ENCODE data around the gene MEIS2. TPM values are rescaled to one million over a fixed set of nuclear protein-coding genes. Genes with fewer than 3 reads are reported as not detected.

Gene MEIS2
- polyA plus RNA-seq, 1 donor: 19.7 TPM

GRCh38 chr15:37056177-37057121 lies 43.9 kb downstream of the MEIS2 start:
- WGBS (ENCODE audit: insufficient coverage, low lambda C conversion rate): 71% methylated on average over 1 of the region's 21 CpGs
- Histone ChIP-seq H3K4me1 (ENCODE audit: control insufficient read depth, insufficient read depth, low read length) (no peaks in the 10 kb centered on the region), H3K27ac (ENCODE audit: low read length) (no peak overlapping the region)

DNA sequence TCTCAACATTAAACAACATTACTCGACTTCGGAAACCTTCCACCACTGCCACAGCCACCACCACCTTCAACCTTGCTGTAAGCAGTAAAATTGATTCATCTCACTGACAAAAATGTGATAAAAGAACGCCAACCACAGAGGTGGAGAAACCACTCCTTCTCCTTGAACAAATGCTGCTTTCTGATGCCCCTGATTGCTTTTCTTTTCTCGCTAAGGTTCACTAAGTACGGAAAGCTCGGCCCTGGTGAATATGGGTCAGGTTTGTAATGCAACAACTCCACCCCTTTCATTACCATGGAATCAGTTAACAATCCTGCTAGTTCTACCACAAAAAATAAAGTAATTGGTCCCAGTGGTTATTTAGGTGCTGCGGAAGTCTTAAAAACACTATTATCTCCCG lies 44.9 kb downstream of the MEIS2 start:
- H3K27me3 ChIP-seq (ENCODE audit: control insufficient read depth, insufficient read depth, low read length): no peaks in the 10 kb centered on the region
- 93% methylated on average over 4 of the region's 8 CpGs for WGBS (ENCODE audit: insufficient coverage, low lambda C conversion rate)
- no peaks in the 10 kb centered on the region for H3K9me3 ChIP-seq (ENCODE audit: control insufficient read depth, low read depth, low read length)
- DNase-seq: no peak
- H3K4me3 ChIP-seq (ENCODE audit: low read length): no peak overlapping the region
- no peaks in the 10 kb centered on the region for H3K4me1 ChIP-seq (ENCODE audit: control insufficient read depth, insufficient read depth, low read length)
- H3K36me3 ChIP-seq (ENCODE audit: control insufficient read depth, insufficient read depth, low read length): no peaks in the 10 kb centered on the region
- H3K27ac ChIP-seq (ENCODE audit: low read length): no peak overlapping the region

More at GRCh38 chr15:37056177-37057121, 43.9 kb downstream of the MEIS2 start:
- Histone ChIP-seq H3K4me3 (ENCODE audit: low read length) (no peak overlapping the region), H3K27me3 (ENCODE audit: control insufficient read depth, insufficient read depth, low read length) (no peaks in the 10 kb centered on the region), H3K36me3 (ENCODE audit: control insufficient read depth, insufficient read depth, low read length) (no peaks in the 10 kb centered on the region), H3K9me3 (ENCODE audit: control insufficient read depth, low read depth, low read length) (no peaks in the 10 kb centered on the region)
- no peak for DNase-seq

- Histone ChIP-seq H3K4me3 (ENCODE audit: low read length) (no peak overlapping the region), H3K9me3 (ENCODE audit: control insufficient read depth, low read depth, low read length) (no peaks in the 10 kb centered on the region), H3K4me1 (ENCODE audit: control insufficient read depth, insufficient read depth, low read length) (no peaks in the 10 kb centered on the region), H3K27ac (ENCODE audit: low read length) (no peak overlapping the region), H3K36me3 (ENCODE audit: control insufficient read depth, insufficient read depth, low read length) (no peaks in the 10 kb centered on the region), H3K27me3 (ENCODE audit: control insufficient read depth, insufficient read depth, low read length) (no peaks in the 10 kb centered on the region)
- no CpG with 5 or more reads among the region's 7 CpGs for WGBS (ENCODE audit: insufficient coverage, low lambda C conversion rate)
- DNase-seq: no peak
These were observed 46.0 kb downstream of the MEIS2 start for GRCh38 chr15:37054336-37054735.

- no peaks in the 10 kb centered on the region for H3K9me3 ChIP-seq (ENCODE audit: control insufficient read depth, low read depth, low read length)
- H3K4me1 ChIP-seq (ENCODE audit: control insufficient read depth, insufficient read depth, low read length): no peaks in the 10 kb centered on the region
- no peak overlapping the region for H3K27ac ChIP-seq (ENCODE audit: low read length)
- H3K27me3 ChIP-seq (ENCODE audit: control insufficient read depth, insufficient read depth, low read length): no peaks in the 10 kb centered on the region
- WGBS (ENCODE audit: insufficient coverage, low lambda C conversion rate): 60% methylated on average over 1 of the region's 6 CpGs
- no peak for DNase-seq
- H3K36me3 ChIP-seq (ENCODE audit: control insufficient read depth, insufficient read depth, low read length): no peaks in the 10 kb centered on the region
- no peak overlapping the region for H3K4me3 ChIP-seq (ENCODE audit: low read length)
These were observed 47.2 kb downstream of the MEIS2 start for GRCh38 chr15:37053166-37053565.

DNA sequence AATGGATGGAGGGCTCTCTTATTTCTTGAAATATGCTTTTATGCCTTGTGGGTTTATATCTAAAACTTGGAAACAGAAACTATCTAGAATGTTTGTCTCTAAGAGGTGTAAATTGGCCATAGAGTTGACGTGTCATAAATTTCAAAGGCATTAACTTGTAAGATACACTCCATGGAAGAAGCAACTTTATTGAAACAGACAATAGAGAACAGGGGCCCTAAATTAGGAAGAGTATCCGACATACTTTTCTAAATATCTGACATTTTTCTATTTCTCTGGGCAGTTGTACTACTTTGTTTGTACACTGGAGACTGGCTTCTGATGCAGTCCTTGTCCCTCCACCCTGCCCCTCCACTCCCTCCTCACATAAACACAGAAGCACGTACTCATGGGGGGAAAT lies 50.0 kb downstream of the MEIS2 start:
- WGBS (ENCODE audit: insufficient coverage, low lambda C conversion rate): 100% methylated on average over 1 of the region's 3 CpGs

GRCh38 chr15:37046876-37047614 lies 53.3 kb downstream of the MEIS2 start:
- H3K27ac ChIP-seq (ENCODE audit: low read length): no peak overlapping the region
- H3K4me1 ChIP-seq (ENCODE audit: control insufficient read depth, insufficient read depth, low read length): no peaks in the 10 kb centered on the region
- H3K4me3 ChIP-seq (ENCODE audit: low read length): no peak overlapping the region
- H3K36me3 ChIP-seq (ENCODE audit: control insufficient read depth, insufficient read depth, low read length): no peaks in the 10 kb centered on the region
- peaks cover 24% of the 10 kb centered on the region for H3K27me3 ChIP-seq (ENCODE audit: control insufficient read depth, insufficient read depth, low read length)
- DNase-seq: no peak
- H3K9me3 ChIP-seq (ENCODE audit: control insufficient read depth, low read depth, low read length): no peaks in the 10 kb centered on the region

More for the DNA sequence above, 50.0 kb downstream of the MEIS2 start:
- Histone ChIP-seq H3K36me3 (ENCODE audit: control insufficient read depth, insufficient read depth, low read length) (no peaks in the 10 kb centered on the region), H3K27ac (ENCODE audit: low read length) (no peak overlapping the region), H3K27me3 (ENCODE audit: control insufficient read depth, insufficient read depth, low read length) (peaks cover 12% of the 10 kb centered on the region), H3K4me1 (ENCODE audit: control insufficient read depth, insufficient read depth, low read length) (no peaks in the 10 kb centered on the region), H3K9me3 (ENCODE audit: control insufficient read depth, low read depth, low read length) (no peaks in the 10 kb centered on the region), H3K4me3 (ENCODE audit: low read length) (no peak overlapping the region)
- no peak for DNase-seq

- WGBS (ENCODE audit: insufficient coverage, low lambda C conversion rate): 26% methylated on average over 4 of the region's 12 CpGs
- H3K4me3 ChIP-seq (ENCODE audit: low read length): no peak overlapping the region
- H3K27me3 ChIP-seq (ENCODE audit: control insufficient read depth, insufficient read depth, low read length): peaks cover 24% of the 10 kb centered on the region
- H3K4me1 ChIP-seq (ENCODE audit: control insufficient read depth, insufficient read depth, low read length): no peaks in the 10 kb centered on the region
- no peak overlapping the region for H3K27ac ChIP-seq (ENCODE audit: low read length)
- no peaks in the 10 kb centered on the region for H3K36me3 ChIP-seq (ENCODE audit: control insufficient read depth, insufficient read depth, low read length)
- peak in 1 of 2 donors; percentile 9 for DNase-seq
- no peaks in the 10 kb centered on the region for H3K9me3 ChIP-seq (ENCODE audit: control insufficient read depth, low read depth, low read length)
These were observed 54.2 kb downstream of the MEIS2 start for GRCh38 chr15:37045859-37046740.

DNA sequence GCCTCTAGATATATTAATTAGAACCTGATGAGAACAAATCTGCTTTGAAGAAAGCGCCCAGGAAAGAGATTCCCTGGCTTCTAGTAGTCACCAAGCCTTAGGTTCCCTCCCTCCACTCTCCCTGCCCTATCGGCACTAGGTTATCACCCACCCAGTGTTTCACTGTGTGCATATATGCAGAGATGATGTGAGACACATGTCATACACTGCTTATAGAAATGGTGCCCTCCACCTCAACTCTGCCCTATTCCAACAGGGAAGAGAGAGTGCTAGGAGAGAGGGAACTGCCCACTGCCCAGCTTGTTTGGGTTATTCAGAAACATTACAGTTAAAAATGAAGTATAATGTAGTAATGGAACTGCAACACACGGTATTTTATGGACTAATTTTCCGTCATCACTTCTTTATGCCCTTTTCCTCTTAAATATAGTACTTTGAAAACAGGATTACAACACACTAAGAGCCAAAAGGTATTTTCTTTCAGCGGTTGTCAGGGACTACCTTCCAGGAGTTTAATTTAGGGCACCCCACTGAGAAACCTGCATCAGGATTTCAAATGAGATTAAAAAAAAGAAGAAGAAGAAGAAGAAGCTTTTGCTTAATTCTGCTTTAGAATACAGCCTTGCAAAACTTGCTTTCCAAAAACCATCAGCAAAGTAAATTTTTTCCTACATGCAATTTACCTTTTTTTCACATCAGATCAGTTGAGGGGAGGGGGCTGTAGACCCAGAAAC lies 55.3 kb downstream of the MEIS2 start:
- Histone ChIP-seq H3K4me3 (ENCODE audit: low read length) (no peak overlapping the region), H3K4me1 (ENCODE audit: control insufficient read depth, insufficient read depth, low read length) (no peaks in the 10 kb centered on the region), H3K9me3 (ENCODE audit: control insufficient read depth, low read depth, low read length) (no peaks in the 10 kb centered on the region), H3K27me3 (ENCODE audit: control insufficient read depth, insufficient read depth, low read length) (peaks cover 24% of the 10 kb centered on the region), H3K36me3 (ENCODE audit: control insufficient read depth, insufficient read depth, low read length) (no peaks in the 10 kb centered on the region), H3K27ac (ENCODE audit: low read length) (no peak overlapping the region)
- 100% methylated on average over 2 of the region's 5 CpGs for WGBS (ENCODE audit: insufficient coverage, low lambda C conversion rate)
- no peak for DNase-seq

GRCh38 chr15:37041836-37042235 lies 58.5 kb downstream of the MEIS2 start:
- no peak overlapping the region for H3K27ac ChIP-seq (ENCODE audit: low read length)
- DNase-seq: no peak
- no peaks in the 10 kb centered on the region for H3K36me3 ChIP-seq (ENCODE audit: control insufficient read depth, insufficient read depth, low read length)
- no peaks in the 10 kb centered on the region for H3K4me1 ChIP-seq (ENCODE audit: control insufficient read depth, insufficient read depth, low read length)
- H3K4me3 ChIP-seq (ENCODE audit: low read length): no peak overlapping the region
- 78% methylated on average over 3 of the region's 4 CpGs for WGBS (ENCODE audit: insufficient coverage, low lambda C conversion rate)
- H3K9me3 ChIP-seq (ENCODE audit: control insufficient read depth, low read depth, low read length): no peaks in the 10 kb centered on the region
- H3K27me3 ChIP-seq (ENCODE audit: control insufficient read depth, insufficient read depth, low read length): peaks cover 21% of the 10 kb centered on the region

Measured in large intestine (tissue), 3 donors.